Uterus (tissue), 4 donors: ENCODE results near the gene INTS13. TPM values are rescaled to one million over a fixed set of nuclear protein-coding genes. Genes with fewer than 3 reads are reported as not detected.
"Not testable (repeated sequence)": the region's sequence is repeated elsewhere in the genome, so short reads cannot be mapped to it uniquely, and the experiment has no call there.

Experiments used
- DNase-seq, 2 donors: peaks; one replicate each; pipeline ENCODE4 v3.0.0-alpha.2; 2019 to 2020
- H3K27ac ChIP-seq, 2 donors: fragments of 200-600 bp; sonication (generic); 1 replicate in 1 of 2; 2 replicates in 1 of 2; pipeline ENCODE4 v1.5.1; 2016 to 2018
- H3K27me3 ChIP-seq, 2 donors: fragments of 200-600 bp; sonication (generic); one replicate each; pipeline ENCODE4 v1.5.1; 2018 to 2019; ENCODE audit warnings: control low read depth in 1 of 2
- H3K36me3 ChIP-seq, 2 donors: fragments of 200-600 bp; sonication (generic); one replicate each; pipeline ENCODE4 v1.5.1; 2019; ENCODE audit warnings: control low read depth in 1 of 2
- H3K4me1 ChIP-seq, 2 donors: fragments of 200-600 bp; sonication (generic); one replicate each; pipeline ENCODE4 v1.5.1; 2018 to 2019; ENCODE audit warnings: control low read depth in 1 of 2
- H3K4me3 ChIP-seq, 2 donors: fragments of 200-600 bp; sonication (generic); 1 replicate in 1 of 2; 2 replicates in 1 of 2; pipeline ENCODE4 v1.5.1; 2018 to 2019; ENCODE audit warnings: mild to moderate bottlenecking in 1 of 2
- H3K9me3 ChIP-seq, 2 donors: fragments of 200-600 bp; sonication (generic); one replicate each; pipeline ENCODE4 v1.5.1; 2019; ENCODE audit warnings: control low read depth in 1 of 2
- CTCF ChIP-seq, 4 experiments: fragments of 200-600 bp in 2 of 4; fragments of 450-650 bp in 2 of 4; sonication (generic) in 2 of 4; IDR thresholded peaks; one replicate each; pipeline ENCODE4 v1.5.1; 2016 to 2019; ENCODE audit warnings: antibody characterized with exemption in 4 of 4, mild to moderate bottlenecking in 2 of 4, moderate library complexity in 1 of 4
- POLR2A ChIP-seq, 2 donors: fragments of 450-650 bp; IDR thresholded peaks; one replicate each; pipeline ENCODE4 v1.6.1; 2016; ENCODE audit warnings: antibody characterized with exemption in 2 of 2, mild to moderate bottlenecking in 1 of 2, moderate library complexity in 1 of 2
- intact Hi-C: fragments of 100-400 bp; cut with DNase I; formaldehyde crosslinking; loops from one replicate; pipeline ENCODE4 v1.15.1; 2023; ENCODE audit warnings: low total_unique reads
- total RNA-seq, 4 donors: library from RNA; depleted of rRNA in 3 of 4; stranded (reverse); fragments of >200 nt in 3 of 4; gene quantifications; one replicate each; pipeline versions ENCODE4 v1.1.0 to v1.2.4, GENCODE V29; 2014 to 2023
- donor health status: DM: yes; HTN: yes; CAD: no.

Gene INTS13
- total RNA-seq, 4 donors from 2014 or later, result 13.8 to 37.9 (median 26.8) TPM

DNA sequence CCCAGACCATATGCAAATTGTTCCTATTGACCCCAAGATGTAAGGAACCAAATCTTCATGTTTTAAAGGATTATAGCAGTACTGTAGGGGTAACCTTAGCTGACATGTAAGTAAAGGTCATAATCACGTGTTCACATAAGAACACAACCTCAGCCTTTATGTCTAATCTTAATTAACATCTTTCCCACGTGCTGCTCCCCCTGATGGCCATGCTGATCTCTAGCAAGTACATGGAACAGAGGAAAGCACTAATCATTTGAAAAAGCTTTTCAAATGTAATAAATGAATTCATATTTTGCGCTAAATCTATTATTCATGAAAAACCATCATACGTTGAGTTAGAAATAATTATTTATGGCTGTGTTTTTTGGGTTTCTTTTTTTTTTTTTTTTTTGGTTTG, 74.3 kb downstream of the INTS13 start:
- H3K4me3 ChIP-seq, result no peak overlapping the region
- H3K4me1 ChIP-seq, result no peaks in the 10 kb centered on the region
- no peak for DNase-seq
- H3K9me3 ChIP-seq, result no peaks in the 10 kb centered on the region
- no peak for TF ChIP-seq POLR2A (IDR thresholded peaks at IDR 0.05)
- no peak for TF ChIP-seq CTCF (IDR thresholded peaks at IDR 0.05)
- H3K36me3 ChIP-seq, result no peaks in the 10 kb centered on the region
- intact Hi-C loops, result no loop called here
- H3K27me3 ChIP-seq, result no peaks in the 10 kb centered on the region
- H3K27ac ChIP-seq, result no peak overlapping the region

DNA sequence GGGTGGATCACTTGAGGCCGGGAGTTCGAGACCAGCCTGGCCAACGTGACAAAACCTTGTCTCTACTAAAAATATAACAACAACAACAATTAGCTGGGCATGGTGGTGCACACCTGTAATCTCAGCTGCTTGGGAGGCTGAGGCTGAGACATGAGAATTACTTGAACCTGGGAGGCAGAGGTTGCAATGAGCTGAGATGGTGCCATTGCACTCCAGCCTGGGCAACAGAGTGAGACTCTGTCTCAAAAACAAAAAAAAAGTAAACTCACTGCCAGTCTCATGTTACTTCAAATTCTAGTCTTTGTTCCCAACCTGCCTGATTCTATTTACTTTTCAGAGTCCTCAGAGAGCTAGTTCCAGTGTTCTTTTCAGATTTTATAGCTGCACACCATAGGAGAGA, 75.0 kb downstream of the INTS13 start:
- intact Hi-C loops, H3K9me3 ChIP-seq, DNase-seq, H3K36me3 ChIP-seq, H3K4me3 ChIP-seq, H3K27ac ChIP-seq, H3K27me3 ChIP-seq, H3K4me1 ChIP-seq: not testable (repeated sequence)

DNA sequence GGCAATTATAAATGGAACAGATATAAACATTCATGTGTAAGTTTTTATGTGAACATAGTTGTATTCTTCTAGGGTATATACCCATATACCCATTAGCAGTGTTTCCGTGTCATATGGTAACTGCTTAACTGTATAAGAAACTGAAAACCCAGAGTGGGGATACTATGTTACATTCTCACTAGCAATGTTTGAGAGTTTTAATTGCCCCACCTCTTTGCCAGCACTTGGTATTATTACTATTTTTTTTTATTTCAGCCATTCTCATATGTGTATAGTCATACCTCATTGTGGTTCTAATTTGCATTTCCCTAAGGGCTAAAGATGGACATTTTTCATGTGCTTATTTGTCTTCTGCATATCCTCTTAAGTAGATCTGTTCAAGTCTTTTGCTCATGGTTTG, 76.1 kb downstream of the INTS13 start:
- intact Hi-C loops, result no loop called here
- DNase-seq, result no peak
- Histone ChIP-seq H3K27me3 (no peaks in the 10 kb centered on the region), H3K9me3 (no peaks in the 10 kb centered on the region), H3K4me1 (no peaks in the 10 kb centered on the region), H3K27ac (no peak overlapping the region), H3K36me3 (no peaks in the 10 kb centered on the region), H3K4me3 (no peak overlapping the region)
- TF ChIP-seq POLR2A (IDR thresholded peaks at IDR 0.05) (no peak), CTCF (IDR thresholded peaks at IDR 0.05) (no peak)

GRCh38 chr12:26857465-26858176, 80.2 kb downstream of the INTS13 start:
- intact Hi-C loops, result no loop called here
- no peak for TF ChIP-seq POLR2A (IDR thresholded peaks at IDR 0.05)
- no peak for TF ChIP-seq CTCF (IDR thresholded peaks at IDR 0.05)
- Histone ChIP-seq H3K9me3 (no peaks in the 10 kb centered on the region), H3K27ac (no peak overlapping the region), H3K27me3 (no peaks in the 10 kb centered on the region), H3K4me3 (no peak overlapping the region), H3K36me3 (no peaks in the 10 kb centered on the region), H3K4me1 (no peaks in the 10 kb centered on the region)
- no peak for DNase-seq

DNA sequence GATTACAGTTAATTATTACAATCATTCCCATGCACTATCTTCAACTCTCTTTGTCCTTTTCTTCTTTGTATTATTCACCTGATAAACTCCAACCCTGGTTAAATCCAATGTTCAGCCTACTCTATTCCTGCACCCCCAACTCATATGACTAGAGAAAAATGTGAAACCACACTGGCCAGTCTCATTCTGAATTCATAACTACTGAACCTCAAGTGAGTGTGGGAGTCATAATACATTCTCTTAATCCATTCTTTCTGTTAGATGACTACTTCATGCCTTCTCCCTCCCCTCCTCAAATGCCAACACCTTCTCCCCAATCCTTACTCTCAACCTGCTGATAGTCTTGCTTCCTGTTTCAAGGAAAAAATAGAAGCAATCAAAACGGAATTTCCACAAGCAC, 82.4 kb downstream of the INTS13 start:
- no peaks in the 10 kb centered on the region for H3K4me1 ChIP-seq
- TF ChIP-seq POLR2A (IDR thresholded peaks at IDR 0.05) (no peak), CTCF (IDR thresholded peaks at IDR 0.05) (no peak)
- H3K27me3 ChIP-seq, result no peaks in the 10 kb centered on the region
- no peak overlapping the region for H3K27ac ChIP-seq
- H3K36me3 ChIP-seq, result no peaks in the 10 kb centered on the region
- H3K9me3 ChIP-seq, result no peaks in the 10 kb centered on the region
- intact Hi-C loops, result no loop called here
- no peak for DNase-seq
- no peak overlapping the region for H3K4me3 ChIP-seq

Other genes starting within 250 kb of the INTS13 start
- 100 to 1,000 TPM in 1 of 4 donors, 10 to 100 TPM in 3; 53.5 to 271 (median 60.4) TPM for gene ITPR2, start 104.8 kb downstream of the INTS13 start, total RNA-seq
- gene FGFR1OP2, start 489 bp upstream of the INTS13 start, total RNA-seq, result 100 to 1,000 TPM in 3 of 4 donors, 10 to 100 TPM in 1; 83.0 to 222 (median 112) TPM
- gene TM7SF3, start 76.4 kb upstream of the INTS13 start, total RNA-seq, result 10 to 100 TPM; 32.8 to 70.6 (median 47.4) TPM
- gene MED21, start 84.6 kb upstream of the INTS13 start, total RNA-seq, result 100 to 1,000 TPM in 1 of 4 donors, 10 to 100 TPM in 3; 30.0 to 214 (median 91.4) TPM
- gene C12orf71, start 144.6 kb upstream of the INTS13 start, total RNA-seq, result not detected